HT1080 (cell line): ENCODE measurements around the gene PEX26. TPM values are rescaled to one million over a fixed set of nuclear protein-coding genes. Genes with fewer than 3 reads are reported as not detected.
A peak's percentile ranks its signal among the peaks of the same experiment; 100 is the strongest.
"Not testable (repeated sequence)": the region's sequence is repeated elsewhere in the genome, so short reads cannot be mapped to it uniquely, and the experiment has no call there.

ENCODE experiments used
- DNase-seq: peaks from one replicate; pipeline ENCODE4 v3.0.0-alpha.2; 2015; ENCODE audit warnings: low read depth
- total RNA-seq: library from RNA; depleted of rRNA; stranded (reverse); fragments of >200 nt; shearing (Covaris generic); gene quantifications from 2 replicates; pipeline ENCODE4 v1.2.3, GENCODE V29; 2014

PEX26 gene
- total RNA-seq, 1 experiment from 2014 or later: 50.9 TPM

DNA sequence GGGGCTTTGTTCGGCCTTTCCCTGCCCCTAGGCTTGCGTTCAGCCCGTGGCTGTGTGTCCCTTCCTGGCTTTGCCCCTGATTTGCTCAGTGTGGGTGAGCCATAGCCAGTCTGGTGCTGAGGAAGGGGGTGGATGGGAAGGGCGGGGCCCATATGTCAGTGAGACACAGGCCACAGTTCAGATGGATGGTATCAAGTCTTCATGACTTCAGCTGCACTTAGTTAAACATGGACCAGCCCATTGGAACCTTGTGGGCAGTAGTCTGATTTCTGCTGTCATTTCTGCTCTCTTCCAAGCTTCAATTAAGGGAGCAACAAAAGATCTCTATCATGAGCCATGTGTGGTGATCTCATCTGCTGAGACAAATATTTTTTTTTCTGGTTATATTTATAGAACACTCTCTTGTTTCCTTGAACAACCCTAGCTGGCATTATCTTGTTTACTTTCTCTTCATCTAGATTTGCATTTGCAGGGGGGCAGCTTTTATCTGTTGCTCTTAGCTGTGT lies 21.6 kb upstream of the PEX26 start:
- peak; percentile 58 for DNase-seq

DNA sequence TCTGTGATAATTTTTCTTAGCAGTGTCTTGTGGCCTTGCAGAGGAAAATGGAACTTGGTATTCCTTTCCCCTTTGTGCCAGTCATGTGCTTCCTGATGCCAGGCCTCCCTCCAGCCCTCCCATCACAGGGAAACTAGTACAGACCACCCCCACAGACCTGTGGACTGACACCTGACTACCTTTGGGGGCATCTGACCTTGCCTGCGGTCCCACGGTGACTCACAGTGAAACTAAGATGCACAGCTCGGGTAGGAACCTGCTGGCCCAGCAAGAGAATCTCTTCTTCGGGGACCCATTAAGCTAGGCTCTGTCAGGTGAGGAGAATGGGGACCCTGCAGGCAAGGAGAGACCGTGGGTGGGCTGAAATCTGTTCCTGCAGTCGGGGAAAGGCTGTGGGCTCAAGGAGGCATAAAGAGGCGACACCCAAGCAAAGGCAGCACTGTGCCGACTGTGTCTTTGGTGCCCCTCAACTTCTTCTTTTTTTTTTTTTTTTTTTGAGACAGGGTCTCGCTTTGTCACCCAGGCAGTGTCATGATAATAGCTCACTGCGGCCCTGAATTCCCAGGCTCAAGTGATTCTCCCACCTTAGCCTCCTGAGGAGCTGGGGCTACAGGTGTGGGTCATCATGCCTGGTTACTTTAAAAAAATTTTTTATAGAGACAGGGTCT lies 20.8 kb upstream of the PEX26 start:
- no peak for DNase-seq

DNA sequence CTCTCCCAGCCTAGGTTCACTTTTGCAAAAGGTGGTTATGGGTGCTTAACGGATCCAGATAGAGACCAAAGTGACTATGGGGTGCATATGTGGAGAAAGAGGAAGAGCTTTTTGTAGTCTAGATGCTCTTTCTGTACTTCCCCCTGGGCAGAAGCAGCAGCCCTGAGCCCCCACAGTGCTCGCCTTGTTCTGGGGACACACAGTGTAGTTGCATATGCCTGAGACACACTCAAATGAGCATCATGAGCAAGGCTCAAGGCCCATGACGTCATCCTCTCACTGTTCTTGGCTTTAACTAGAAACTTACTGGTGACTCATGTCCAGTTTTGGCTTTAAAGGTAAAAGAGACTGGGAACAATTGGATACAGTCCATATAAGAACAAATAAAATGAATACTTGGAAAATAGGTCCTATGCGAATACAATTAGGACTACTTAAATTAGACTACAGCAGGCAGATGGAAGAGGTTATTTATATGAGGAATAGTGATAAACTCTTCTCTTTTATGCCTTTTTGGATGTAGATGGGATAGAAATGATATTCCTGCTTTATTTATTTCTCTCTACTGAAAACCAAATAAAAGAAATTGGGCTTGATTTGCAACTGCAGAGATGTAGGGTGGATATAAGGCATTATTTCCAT lies 20.1 kb upstream of the PEX26 start:
- peak; percentile 90 for DNase-seq

DNA sequence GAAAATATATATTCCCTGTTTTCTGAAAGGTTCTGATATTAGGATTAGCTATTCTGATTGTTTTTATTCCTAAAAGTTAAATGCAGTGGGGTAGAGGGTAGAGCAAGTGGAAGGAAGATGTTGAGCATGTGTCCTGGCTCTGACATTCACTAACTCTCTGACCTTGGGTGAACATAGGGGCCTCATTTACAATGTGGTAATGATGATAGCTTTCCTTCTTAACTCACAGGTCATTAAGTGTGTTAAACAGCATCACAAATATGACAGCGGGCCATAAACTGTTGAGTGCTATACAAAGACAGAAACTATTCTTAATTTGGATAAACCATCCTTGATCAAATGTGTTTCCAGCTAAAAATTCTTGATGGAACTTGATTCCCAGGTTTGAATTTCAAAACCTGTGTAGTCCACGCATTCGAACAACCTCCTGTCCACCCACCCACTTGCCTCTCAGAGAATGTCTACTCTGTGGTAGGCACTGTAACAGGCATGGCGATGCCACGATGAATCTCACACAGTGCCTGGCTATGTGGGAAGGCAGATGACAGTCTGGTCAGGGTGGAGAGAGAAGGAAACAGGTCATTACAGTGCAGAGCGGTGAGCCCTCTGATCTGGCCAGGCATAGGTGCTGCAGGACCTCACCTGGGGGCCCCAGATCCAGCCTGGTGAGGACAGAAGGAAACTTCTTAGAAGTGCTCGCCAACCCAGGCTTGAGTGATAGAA lies 19.3 kb upstream of the PEX26 start:
- no peak for DNase-seq

DNA sequence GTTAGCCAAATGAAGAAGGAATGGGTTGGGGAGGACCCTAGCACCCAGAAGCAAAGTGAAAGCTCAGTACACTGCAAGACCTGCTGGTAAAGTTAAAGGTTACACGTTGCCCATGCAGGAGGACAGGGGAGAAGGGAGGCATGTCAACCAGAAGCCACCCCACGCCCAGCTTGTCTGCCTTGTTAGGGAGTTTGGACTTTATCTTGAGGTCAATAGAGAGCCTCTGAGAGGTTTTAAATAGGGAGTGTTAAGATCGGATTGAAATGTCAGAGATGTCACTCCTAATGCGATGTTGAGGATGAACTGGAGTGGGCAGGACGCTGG lies 18.7 kb upstream of the PEX26 start:
- no peak for DNase-seq

DNA sequence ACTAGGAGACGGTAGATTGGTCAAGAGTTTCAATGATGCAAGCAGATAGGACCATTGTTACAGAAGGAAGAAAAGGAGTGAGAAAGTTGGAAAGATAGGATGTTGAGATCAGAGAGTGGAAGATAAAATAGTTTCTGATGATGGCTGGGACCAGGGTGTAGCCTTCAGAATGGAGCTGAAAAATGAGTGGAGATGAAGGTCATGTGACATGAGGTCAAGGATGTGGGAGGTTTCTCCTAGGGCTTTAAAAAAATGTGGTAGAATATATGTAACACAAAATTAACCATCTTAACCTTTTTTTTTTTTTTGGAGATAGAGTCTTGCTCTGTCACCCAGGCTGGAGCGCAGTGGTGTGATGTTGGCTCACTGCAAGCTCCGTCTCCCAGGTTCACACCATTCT lies 18.3 kb upstream of the PEX26 start:
- no peak for DNase-seq

DNA sequence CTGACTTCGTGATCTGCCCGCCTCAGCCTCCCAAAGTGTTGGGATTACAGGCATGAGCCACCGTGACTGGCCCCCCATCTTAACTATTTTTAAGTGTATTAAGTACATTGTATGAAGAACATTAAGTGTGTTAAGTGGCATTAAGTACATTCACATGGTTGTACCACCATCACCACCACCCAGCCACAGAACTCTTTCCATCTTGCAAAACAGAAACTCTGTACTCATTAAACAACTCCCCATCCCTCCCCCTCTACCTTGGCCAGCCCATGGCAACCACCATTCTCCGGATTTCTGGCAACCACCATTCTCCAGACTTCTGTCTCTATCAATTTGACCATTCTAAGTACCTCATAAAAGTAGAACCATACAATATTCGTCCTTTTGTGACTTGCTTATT lies 17.8 kb upstream of the PEX26 start:
- DNase-seq: no peak

DNA sequence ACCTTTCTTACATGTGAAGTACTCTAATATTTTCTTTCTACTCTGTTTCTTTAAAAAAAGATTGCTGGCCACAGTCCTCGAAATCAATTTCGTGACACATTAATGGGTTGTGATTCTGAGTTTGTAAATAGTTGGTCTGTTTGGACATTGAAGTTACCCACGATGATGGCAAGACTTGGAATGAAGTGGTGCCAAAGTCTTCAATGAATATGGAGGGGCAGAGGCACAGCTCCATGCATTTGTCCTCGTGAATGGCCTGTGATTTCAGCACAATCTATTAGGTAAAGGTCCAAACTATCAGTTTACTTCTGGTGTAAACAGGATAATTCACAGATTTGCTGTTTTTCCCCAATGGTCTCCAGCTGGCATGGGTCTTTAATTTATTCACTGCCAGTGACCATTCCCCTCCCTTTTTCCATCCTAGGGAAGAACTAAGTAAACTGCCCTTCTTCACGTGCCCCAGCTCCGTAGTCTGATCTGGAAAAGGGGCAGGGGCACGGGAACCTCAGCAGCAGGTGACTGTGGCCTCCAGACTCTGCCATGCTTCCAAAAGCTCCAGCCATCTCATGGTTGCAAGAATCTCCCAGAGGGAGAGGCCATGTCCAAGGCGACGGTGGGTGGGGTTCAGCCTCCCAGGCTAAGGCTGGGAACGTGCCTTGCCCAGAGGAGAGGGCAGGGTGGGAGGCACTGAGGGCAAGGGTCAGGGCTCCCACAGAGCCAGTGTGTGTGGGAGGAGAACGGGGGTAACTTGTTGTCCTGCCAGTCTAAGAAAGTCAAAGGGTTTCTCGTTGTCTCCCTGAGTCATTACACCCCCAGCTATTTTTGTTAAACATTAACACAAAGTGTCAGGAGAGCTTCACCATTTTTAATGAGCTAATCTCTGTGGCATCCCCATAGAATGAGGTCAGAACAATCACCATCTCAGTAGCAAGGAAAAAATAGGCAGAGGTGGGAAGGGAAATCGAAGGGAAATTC lies 16.9 kb upstream of the PEX26 start:
- DNase-seq: peak; percentile 60

DNA sequence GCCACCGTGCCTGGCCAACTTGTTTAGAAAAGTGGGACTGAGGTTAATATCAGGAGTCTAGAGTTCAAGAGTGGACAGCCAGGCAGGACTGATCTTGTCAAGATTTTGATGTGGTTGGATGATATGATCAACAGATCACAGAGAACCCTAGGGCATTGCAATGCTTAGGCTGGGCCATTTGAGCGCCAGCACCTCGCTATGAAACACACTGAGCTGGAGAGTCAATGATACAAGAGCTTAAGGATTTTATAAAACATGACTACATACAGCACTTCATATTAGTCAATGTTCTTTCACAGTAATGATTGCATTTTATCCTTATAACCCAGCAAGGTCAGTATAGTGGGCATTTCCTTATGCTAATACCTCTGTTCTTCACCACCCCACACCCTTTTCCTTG lies 15.4 kb upstream of the PEX26 start:
- no peak for DNase-seq

DNA sequence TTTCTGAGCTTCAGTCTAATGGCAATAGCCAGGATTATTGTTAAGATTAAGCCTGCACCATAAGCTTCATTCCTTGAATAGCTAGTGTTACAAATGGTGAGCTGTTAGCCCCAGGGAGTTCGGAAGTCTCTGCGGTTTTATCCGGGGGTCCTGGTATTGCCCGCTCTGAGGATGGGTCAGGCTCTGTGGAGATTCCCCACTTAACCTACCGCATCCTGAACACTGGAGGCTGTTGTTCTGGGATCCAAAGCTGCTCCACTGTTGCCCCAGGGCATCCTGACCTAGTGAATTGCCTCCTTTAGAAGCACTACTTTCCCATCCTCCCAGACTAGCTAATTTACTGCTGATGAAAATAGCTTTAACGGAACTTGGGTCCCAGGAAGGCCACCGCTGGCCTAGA lies 14.5 kb upstream of the PEX26 start:
- DNase-seq: no peak

DNA sequence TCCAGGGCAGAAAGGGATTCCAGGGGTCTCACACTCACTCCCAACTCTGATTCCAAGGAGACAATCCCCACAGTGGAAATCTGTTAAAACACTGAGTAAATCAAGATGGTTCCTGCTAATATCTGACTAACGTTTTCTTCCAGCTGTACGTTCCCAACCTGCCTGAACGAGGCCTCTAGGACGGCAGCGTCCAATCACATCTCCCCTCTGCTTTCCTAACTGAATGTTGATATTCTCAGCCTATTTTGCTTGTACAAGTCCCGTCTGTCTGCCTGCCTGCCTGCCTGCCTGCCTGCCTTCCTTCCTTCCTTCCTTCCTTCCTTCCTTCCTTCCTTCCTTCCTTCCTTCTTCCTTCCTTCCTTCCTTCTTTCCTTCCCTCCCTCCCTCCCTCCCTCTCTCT lies 14.1 kb upstream of the PEX26 start:
- not testable (repeated sequence) for DNase-seq

DNA sequence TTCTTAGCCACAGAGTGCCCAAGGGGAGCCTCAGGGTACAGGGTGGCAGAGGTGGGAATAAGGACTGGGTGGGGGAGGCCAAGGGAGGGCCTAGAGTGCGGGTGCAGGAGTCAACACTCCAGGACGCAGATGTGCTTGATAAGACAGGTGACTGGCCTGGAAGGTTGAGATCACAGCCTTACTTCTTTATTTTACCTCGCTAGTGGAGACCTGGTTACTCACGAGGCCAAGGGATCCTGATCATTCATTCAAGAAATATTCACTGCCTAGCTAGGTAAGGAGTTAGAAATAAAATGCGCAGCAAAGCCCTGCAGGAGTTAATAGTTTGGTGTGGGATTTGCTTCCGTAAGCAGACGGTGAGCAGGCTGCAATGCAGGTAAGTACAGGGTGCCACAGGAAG lies 13.2 kb upstream of the PEX26 start:
- no peak for DNase-seq

DNA sequence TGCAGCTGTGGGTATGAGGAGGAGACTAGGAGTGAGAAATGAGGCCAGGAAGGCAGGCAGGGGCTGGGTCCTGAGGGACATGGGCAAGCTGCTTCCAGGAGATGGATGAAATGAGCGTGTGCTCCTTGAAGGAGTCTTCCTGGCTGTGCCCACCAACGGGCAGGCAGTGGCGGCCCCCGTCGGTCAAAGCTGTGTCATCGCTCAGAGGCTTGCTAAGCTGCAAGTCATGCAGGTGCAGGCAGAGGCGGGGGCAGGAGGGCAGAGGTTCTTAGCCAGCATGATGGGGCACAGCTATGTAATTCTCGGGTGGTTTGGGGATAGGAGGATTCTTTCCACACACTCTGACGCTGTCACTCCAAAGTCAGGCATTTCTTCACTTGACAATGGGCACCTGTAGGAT lies 12.5 kb upstream of the PEX26 start:
- DNase-seq: peak; percentile 36

DNA sequence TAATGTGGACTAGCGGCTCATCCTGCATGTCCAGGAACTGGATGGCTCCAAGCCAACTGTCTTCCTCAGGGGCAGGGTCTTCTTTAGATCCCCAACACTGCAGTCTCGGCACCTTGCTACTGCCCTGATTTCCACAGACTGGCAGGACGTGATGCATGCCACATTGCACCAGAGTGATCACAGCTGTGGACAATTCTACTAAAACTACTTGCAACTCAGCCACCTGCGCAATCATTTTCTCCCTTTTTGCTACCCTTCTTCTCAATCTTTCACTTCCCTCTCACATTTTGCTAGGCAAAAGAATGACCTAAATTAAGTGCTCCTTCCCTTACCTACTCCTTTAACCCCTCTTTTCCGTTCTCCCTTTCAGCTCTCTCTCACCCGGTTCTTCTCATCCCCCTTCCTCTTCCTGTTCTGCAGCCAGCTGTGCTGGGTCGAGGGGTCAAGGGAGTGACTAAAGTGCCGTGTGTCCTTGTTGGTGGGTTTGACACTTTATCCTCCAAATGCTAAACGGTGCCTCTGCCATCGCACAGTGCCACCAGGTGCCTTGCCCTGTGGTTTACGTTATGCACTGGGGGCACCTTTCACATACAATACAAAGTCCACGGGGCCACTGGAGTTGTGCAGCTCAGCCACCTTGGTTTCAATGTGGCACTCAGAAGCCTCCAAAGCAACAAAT lies 11.5 kb upstream of the PEX26 start:
- DNase-seq: no peak

DNA sequence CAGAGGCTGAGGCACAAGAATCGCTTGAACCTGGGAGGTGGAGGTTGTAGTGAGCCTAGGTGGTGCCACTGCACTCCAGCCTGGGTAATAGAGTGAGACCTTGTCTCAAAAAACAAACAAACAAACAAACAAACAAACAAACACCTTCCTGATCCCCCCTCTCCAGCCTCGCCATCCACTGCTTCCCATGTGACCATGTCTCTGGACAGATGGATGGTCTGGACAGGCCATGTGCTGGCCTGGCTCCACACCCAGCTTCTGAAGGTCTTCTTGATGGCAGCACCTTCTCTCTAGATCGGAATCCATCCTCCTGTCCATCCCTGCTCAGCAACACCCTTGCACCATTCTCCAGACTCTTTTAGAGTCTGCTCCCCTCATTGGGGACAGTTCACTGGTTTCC lies 10.7 kb upstream of the PEX26 start:
- DNase-seq: no peak

DNA sequence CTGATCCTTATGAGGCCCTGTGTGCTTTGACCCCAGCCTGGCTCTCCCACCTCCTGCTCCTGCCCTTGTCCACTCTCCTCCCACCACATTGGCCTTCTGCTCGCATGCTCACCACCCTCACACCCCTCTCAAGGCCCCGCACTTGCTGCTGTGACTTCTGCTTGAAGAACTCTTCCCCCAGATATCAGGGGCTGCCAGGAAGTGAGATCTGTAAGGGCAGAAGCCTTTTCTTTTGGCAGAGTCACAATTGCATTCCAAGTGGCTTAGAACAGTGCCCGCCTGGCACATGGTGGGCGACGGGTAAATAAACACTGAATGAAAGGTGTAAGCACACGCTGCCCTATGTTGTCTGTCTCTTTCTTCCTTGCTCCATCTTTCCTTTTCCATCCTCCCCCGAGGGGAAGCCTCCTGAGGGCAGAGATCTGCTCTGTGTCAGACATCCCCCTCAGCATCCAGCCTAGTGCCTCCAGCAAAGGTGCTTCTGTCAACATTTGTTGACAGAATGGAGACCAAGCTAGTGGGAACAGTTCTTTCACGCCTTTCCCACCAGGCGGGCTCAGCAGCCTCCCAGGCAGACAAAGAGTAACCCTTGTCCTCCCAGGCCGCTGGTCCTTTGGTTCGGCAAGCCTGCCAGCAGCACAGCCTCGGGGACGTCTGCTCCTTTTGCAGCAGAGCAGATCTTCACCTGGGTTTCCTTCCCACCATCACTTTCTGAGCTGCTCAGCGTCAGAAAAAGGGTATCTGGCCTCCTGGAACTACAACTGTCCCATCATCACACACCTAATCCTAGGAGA lies 10.0 kb upstream of the PEX26 start:
- DNase-seq: no peak

DNA sequence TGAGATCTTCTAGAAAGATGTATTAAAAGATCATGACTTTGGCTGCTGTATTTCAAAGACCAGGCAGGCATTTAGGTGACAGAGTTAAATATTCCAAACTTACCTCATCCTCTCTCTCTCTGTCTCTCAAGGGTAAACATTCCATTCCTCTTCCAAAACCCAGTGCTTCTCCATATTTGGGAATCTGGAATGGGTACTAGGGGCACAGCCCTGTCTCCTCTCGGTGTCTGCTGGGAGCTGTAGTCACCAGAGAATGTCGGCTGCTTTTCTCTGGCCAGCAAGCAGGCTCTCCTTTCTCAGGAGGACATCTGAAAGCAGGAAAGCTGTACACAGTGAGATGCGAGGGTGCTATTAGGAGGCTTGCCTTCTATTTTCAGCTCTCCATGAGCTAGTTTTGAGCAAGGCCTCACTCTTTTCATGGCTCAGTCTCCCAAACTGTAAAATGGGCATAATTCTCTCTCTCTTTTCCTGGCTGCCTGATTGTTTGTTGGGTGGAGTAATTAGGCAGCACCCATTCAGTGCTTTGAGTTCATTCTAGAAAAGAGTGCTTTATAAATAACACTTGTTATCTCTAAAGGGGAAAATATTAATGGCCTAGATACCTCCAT lies 9.3 kb upstream of the PEX26 start:
- DNase-seq: no peak

DNA sequence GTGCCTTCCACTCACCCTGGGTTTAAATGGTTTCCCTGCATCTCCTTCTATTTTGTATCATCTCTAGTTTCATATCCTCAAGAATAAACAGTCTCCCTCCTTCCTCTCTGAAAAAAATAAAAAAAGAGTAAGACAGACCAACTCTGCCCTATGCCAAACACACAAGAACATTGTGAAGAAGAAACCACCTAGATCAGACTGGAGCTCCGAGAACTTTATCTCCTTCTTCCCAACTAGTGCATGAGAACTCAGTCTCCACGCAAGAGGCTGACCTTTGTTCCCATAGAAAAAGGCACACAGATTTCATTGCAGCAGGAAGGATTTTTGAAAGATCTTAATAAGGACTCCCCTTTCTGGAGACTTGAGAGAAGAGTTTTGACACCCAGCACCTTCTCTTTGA lies 8.7 kb upstream of the PEX26 start:
- no peak for DNase-seq

DNA sequence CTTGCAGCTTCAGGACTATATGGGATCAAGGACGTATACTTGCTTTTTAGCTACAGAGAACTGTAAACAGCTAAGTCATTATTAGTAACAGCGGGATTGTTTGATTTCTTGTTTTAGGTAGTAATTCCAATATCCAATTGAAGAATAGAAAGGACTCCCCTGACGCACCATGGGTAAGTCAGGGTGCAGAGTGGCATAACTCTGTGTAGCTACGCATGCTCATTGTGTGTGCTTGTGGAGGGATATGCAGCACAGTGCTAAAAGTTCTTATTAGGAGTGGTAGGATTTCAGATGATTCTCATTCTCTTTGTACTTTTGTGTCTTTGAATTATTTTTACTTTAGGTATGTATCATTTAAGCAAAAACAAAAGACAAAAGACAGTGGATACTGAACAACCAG lies 7.7 kb upstream of the PEX26 start:
- no peak for DNase-seq
